Stimulated activated CD8-positive, alpha-beta memory T cell treated with anti-CD3 and anti-CD28 coated beads, Interleukin-15, amount 100 ng/mL, for 4 hours (primary cell): ENCODE results near the gene KBTBD4.
"Not testable (repeated sequence)": the region's sequence is repeated elsewhere in the genome, so short reads cannot be mapped to it uniquely, and the experiment has no call there.

Source experiments
- DNase-seq, 2 donors: peaks; one replicate each; pipeline ENCODE4 v3.0.0-alpha.2; 2020; ENCODE audit warnings: low read depth in 2 of 2

Gene KBTBD4

GRCh38 chr11:47526032-47526431 is 52.7 kb downstream of the KBTBD4 start:
- not testable (repeated sequence) for DNase-seq

- DNase-seq = no peak
Observed at GRCh38 chr11:47524291-47524874, 54.4 kb downstream of the KBTBD4 start.

GRCh38 chr11:47523490-47524225 is 55.1 kb downstream of the KBTBD4 start:
- DNase-seq = no peak
